ENCODE data around the gene KLHDC9.

The KLHDC9 gene

GRCh38 chr1:161121042-161121650 is 23.0 kb downstream of the KLHDC9 start:
- Histone ChIP-seq H3K9me3 (ENCODE audit: control insufficient read depth, insufficient read depth, low read length) (no peaks in the 10 kb centered on the region), H3K36me3 (ENCODE audit: insufficient read depth, low read length) (peaks cover 35% of the 10 kb centered on the region), H3K9ac (ENCODE audit: low read depth, low read length) (no peak overlapping the region), H3K4me1 (ENCODE audit: insufficient read depth, low read length) (peaks cover 12% of the 10 kb centered on the region)

- no peak overlapping the region for H3K9ac ChIP-seq (ENCODE audit: low read depth, low read length)
These were observed 23.7 kb downstream of the KLHDC9 start for GRCh38 chr1:161121834-161122233.

GRCh38 chr1:161122967-161123366 is 24.8 kb downstream of the KLHDC9 start:
- Histone ChIP-seq H3K9ac (ENCODE audit: low read depth, low read length) (no peak overlapping the region), H3K9me3 (ENCODE audit: control insufficient read depth, insufficient read depth, low read length) (no peaks in the 10 kb centered on the region), H3K4me1 (ENCODE audit: insufficient read depth, low read length) (peaks cover 12% of the 10 kb centered on the region), H3K36me3 (ENCODE audit: insufficient read depth, low read length) (peaks cover 41% of the 10 kb centered on the region)

More at GRCh38 chr1:161121834-161122233, 23.7 kb downstream of the KLHDC9 start:
- no peaks in the 10 kb centered on the region for H3K9me3 ChIP-seq (ENCODE audit: control insufficient read depth, insufficient read depth, low read length)
- H3K36me3 ChIP-seq (ENCODE audit: insufficient read depth, low read length), result peaks cover 35% of the 10 kb centered on the region
- peaks cover 12% of the 10 kb centered on the region for H3K4me1 ChIP-seq (ENCODE audit: insufficient read depth, low read length)

DNA sequence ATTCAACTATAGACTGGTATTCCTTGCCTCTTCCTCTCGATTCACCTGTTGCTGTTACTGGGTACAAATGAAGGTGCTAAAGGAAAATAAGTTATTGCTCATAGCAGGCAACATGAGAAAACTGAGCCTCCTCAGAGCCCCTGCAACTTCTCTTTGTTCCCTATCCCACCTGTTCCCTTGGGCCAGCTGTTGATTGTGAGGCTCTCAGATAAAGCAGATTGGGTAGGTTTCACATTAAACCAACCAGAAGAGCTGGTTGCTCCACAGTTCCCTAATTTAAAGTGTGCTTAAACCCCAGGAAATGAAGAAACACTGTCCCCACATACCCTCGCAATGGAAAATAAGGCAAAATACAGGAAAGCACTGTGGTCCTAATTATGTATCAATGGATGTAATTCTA is 29.5 kb downstream of the KLHDC9 start:
- peaks cover 28% of the 10 kb centered on the region for H3K36me3 ChIP-seq (ENCODE audit: insufficient read depth, low read length)
- H3K4me1 ChIP-seq (ENCODE audit: insufficient read depth, low read length), result peaks cover 8% of the 10 kb centered on the region; the same call in 1 of the 2 replicates
- no peak overlapping the region for H3K9ac ChIP-seq (ENCODE audit: low read depth, low read length)
- H3K9me3 ChIP-seq (ENCODE audit: control insufficient read depth, insufficient read depth, low read length), result no peaks in the 10 kb centered on the region

- peaks cover 8% of the 10 kb centered on the region; the same call in 1 of the 2 replicates for H3K4me1 ChIP-seq (ENCODE audit: insufficient read depth, low read length)
- peaks cover 28% of the 10 kb centered on the region for H3K36me3 ChIP-seq (ENCODE audit: insufficient read depth, low read length)
- no peaks in the 10 kb centered on the region for H3K9me3 ChIP-seq (ENCODE audit: control insufficient read depth, insufficient read depth, low read length)
- H3K9ac ChIP-seq (ENCODE audit: low read depth, low read length), result no peak overlapping the region
These were observed 30.6 kb downstream of the KLHDC9 start for GRCh38 chr1:161128591-161129420.

DNA sequence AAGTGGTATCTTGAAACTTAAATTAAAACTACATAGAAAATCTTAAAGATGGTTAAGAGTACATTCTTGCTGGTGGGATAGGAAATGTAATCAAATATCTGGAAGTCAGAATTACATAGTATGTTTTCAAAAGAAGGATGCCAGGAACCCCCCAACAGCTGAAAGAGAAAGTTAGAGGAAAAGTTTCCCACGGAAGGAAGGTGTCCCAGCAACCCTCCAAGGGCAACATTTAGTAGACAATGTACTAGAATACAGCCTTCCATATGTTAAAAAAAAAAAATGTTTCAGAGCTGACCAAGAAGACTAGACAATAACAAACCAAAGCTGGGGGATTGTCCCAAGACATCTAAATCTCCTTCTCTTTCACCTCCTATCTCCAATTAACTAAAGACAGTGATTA is 32.1 kb downstream of the KLHDC9 start:
- H3K9ac ChIP-seq (ENCODE audit: low read depth, low read length), result no peak overlapping the region
- peaks cover 19% of the 10 kb centered on the region for H3K36me3 ChIP-seq (ENCODE audit: insufficient read depth, low read length)
- H3K9me3 ChIP-seq (ENCODE audit: control insufficient read depth, insufficient read depth, low read length), result no peaks in the 10 kb centered on the region
- H3K4me1 ChIP-seq (ENCODE audit: insufficient read depth, low read length), result peaks cover 8% of the 10 kb centered on the region; the same call in 1 of the 2 replicates

DNA sequence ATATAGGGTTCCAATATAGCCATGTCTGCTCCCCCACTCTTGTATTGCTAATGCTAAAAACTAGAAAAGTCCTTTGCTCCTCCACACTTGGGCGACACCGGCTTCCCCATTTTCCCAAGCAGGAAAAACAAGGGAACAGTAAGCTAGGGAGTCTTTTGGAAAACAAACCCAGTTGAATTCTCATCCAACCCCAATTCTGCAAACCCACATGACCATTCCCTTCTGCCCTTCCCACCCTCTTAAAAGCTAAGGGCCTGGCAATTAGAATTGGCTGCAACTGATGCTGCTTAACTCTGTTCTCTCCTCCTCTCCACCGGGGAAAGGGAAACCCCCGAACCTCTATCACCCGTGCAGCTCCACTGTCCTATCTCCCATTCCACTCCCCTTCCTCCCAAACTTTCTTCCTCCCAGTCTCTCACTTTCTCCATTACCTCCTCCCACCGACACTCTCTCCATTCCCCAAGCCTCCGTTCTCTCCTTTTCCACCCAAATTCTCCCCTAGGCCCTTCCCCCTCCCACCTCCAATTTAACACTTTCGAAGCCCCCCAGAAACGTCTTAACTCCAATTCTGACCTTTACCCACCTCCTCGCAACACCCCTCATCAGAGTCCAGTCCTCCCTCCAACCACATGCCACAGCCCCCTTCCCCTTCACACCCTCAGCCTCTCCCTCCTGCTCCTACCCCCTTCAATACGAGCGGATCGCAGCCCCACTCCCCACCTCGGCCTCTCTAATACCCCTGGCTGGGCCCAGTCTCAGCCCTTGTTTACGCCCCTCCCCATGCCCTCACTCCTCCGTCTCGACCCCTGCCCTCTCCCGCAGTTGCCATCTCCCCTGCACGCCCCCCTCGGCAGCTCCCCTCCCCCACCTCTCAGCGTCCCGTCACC is 33.6 kb downstream of the KLHDC9 start:
- peak overlapping the region; percentile 76 for H3K9ac ChIP-seq (ENCODE audit: low read depth, low read length)
- H3K36me3 ChIP-seq (ENCODE audit: insufficient read depth, low read length), result peaks cover 18% of the 10 kb centered on the region
- peaks cover 8% of the 10 kb centered on the region; the same call in 1 of the 2 replicates for H3K4me1 ChIP-seq (ENCODE audit: insufficient read depth, low read length)
- no peaks in the 10 kb centered on the region for H3K9me3 ChIP-seq (ENCODE audit: control insufficient read depth, insufficient read depth, low read length)

- Histone ChIP-seq H3K9me3 (ENCODE audit: control insufficient read depth, insufficient read depth, low read length) (no peaks in the 10 kb centered on the region), H3K36me3 (ENCODE audit: insufficient read depth, low read length) (peaks cover 16% of the 10 kb centered on the region), H3K4me1 (ENCODE audit: insufficient read depth, low read length) (peaks cover 8% of the 10 kb centered on the region; the same call in 1 of the 2 replicates), H3K9ac (ENCODE audit: low read depth, low read length) (peak within 1 kb of the TSS; percentile 76)
These were observed 34.5 kb downstream of the KLHDC9 start, which contains the start of gene DEDD for GRCh38 chr1:161132410-161133219. DEDD (minus strand) TSS chr1:161132667; CDS start chr1:161124462, 8,205 bp downstream.

GRCh38 chr1:161133220-161133740 is 35.1 kb downstream of the KLHDC9 start:
- H3K4me1 ChIP-seq (ENCODE audit: insufficient read depth, low read length), result peaks cover 8% of the 10 kb centered on the region; the same call in 1 of the 2 replicates
- peaks cover 11% of the 10 kb centered on the region; the same call in 1 of the 2 replicates for H3K36me3 ChIP-seq (ENCODE audit: insufficient read depth, low read length)
- no peaks in the 10 kb centered on the region for H3K9me3 ChIP-seq (ENCODE audit: control insufficient read depth, insufficient read depth, low read length)
- peak overlapping the region; percentile 76 for H3K9ac ChIP-seq (ENCODE audit: low read depth, low read length)

DNA sequence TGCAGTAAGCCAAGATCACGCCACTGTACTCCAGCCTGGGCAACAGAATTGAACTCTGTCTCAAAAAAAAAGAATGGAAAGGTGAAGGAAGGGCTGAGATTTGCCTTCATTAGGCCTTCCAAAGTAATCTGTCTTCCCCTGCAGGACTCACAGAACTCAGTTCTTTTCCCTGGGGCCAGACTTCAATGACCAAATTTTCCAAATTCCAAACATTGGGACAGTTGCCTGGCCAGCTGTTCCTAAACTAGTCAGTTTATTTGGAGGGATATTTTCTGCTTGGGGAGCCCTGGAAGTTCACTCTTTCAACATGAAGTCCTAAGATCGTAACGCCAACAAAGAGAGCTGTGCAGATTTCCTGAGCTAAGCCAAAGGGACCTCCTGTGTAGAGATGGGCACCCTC is 39.7 kb downstream of the KLHDC9 start:
- H3K4me1 ChIP-seq (ENCODE audit: insufficient read depth, low read length), result no peaks in the 10 kb centered on the region
- H3K9me3 ChIP-seq (ENCODE audit: control insufficient read depth, insufficient read depth, low read length), result no peaks in the 10 kb centered on the region
- no peaks in the 10 kb centered on the region for H3K36me3 ChIP-seq (ENCODE audit: insufficient read depth, low read length)
- no peak overlapping the region for H3K9ac ChIP-seq (ENCODE audit: low read depth, low read length)

DNA sequence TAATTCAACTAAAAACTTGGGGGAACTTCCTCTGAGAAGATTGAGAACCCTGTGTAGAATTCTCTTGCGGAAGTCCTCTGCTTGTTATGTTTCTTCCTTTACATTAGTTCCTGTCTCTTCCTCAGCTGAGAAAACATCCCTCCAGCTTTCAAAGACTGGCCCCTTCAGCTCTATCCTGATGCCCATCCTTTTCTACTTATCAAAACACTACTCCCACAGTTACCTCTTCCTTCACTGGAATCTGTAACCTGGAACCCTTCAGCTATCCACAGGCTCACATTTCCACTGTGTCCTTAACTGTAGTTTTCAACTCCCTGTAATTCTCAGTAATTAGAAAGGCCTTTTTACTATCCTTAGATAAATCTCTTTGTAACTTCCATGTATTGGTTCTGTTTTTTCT is 40.3 kb downstream of the KLHDC9 start:
- Histone ChIP-seq H3K36me3 (ENCODE audit: insufficient read depth, low read length) (no peaks in the 10 kb centered on the region), H3K9me3 (ENCODE audit: control insufficient read depth, insufficient read depth, low read length) (no peaks in the 10 kb centered on the region), H3K4me1 (ENCODE audit: insufficient read depth, low read length) (no peaks in the 10 kb centered on the region), H3K9ac (ENCODE audit: low read depth, low read length) (no peak overlapping the region)

GRCh38 chr1:161139766-161140165 is 41.6 kb downstream of the KLHDC9 start:
- H3K4me1 ChIP-seq (ENCODE audit: insufficient read depth, low read length), result no peaks in the 10 kb centered on the region
- no peaks in the 10 kb centered on the region for H3K36me3 ChIP-seq (ENCODE audit: insufficient read depth, low read length)
- H3K9me3 ChIP-seq (ENCODE audit: control insufficient read depth, insufficient read depth, low read length), result no peaks in the 10 kb centered on the region
- no peak overlapping the region for H3K9ac ChIP-seq (ENCODE audit: low read depth, low read length)

- Histone ChIP-seq H3K9me3 (ENCODE audit: control insufficient read depth, insufficient read depth, low read length) (no peaks in the 10 kb centered on the region), H3K4me1 (ENCODE audit: insufficient read depth, low read length) (no peaks in the 10 kb centered on the region), H3K9ac (ENCODE audit: low read depth, low read length) (no peak overlapping the region)
These were observed 42.7 kb downstream of the KLHDC9 start for GRCh38 chr1:161140755-161141400.

More at GRCh38 chr1:161140755-161141400, 42.7 kb downstream of the KLHDC9 start:
- H3K36me3 ChIP-seq (ENCODE audit: insufficient read depth, low read length), result no peaks in the 10 kb centered on the region
